IMR-90 (cell line): ENCODE results near the gene RPS16. TPM values are rescaled to one million over a fixed set of nuclear protein-coding genes. Genes with fewer than 3 reads are reported as not detected.
A peak's percentile ranks its signal among the peaks of the same experiment; 100 is the strongest.

Experiments
- ATAC-seq: fragments of 200-7000 bp; cut with Tn5 transposase; 2 replicates; pipeline ENCODE4 v1.9.1; 2020; ENCODE audit warnings: low read depth, mild to moderate bottlenecking, moderate library complexity
- BruUV-seq: library from RNA; stranded (reverse); fragments of 400-500 nt; replicated peaks from 2 replicates; lab custom pipeline; 2021; lab: Mats Ljungman, UMichigan
- CTCF ChIA-PET: fragments of 300-600 bp; formaldehyde crosslinking; extraction: SDS; loops from one replicate; lab custom pipeline; 2021; ENCODE audit warnings: antibody characterized with exemption; lab: Yijun Ruan, JAX
- POLR2A ChIA-PET: fragments of 300-600 bp; sonication (Branson Sonifier 250); formaldehyde crosslinking; loops from one replicate; lab custom pipeline; 2022; ENCODE audit warnings: antibody characterized with exemption; ENCODE audit not compliant: unreplicated experiment; lab: Charles Lee
- DNase-seq: peaks from one replicate; pipeline ENCODE4 v3.0.0; 2013
- H2AFZ ChIP-seq: replicated peaks from 2 replicates; pipeline ENCODE3; 2013; ENCODE audit warnings: low read length, mild to moderate bottlenecking; ENCODE audit not compliant: poor library complexity
- H2AK5ac ChIP-seq: 2 replicates; pipeline ENCODE4 v1.6.1; 2013; ENCODE audit warnings: low read depth, low read length, inconsistent platforms
- H2AK9ac ChIP-seq: replicated peaks from 2 replicates; pipeline ENCODE3; 2013; ENCODE audit warnings: mild to moderate bottlenecking, low read depth, low read length, moderate library complexity; ENCODE audit not compliant: poor library complexity
- H2BK120ac ChIP-seq: 2 replicates; pipeline ENCODE4 v1.6.1; 2013; ENCODE audit warnings: low read depth, low read length, inconsistent platforms
- H2BK15ac ChIP-seq: 3 replicates; pipeline ENCODE4 v1.6.1; 2013; ENCODE audit warnings: low read depth, low read length, inconsistent platforms
- H2BK20ac ChIP-seq: 2 replicates; pipeline ENCODE4 v1.6.1; 2013; ENCODE audit warnings: low read depth, mild to moderate bottlenecking, inconsistent platforms, low read length, moderate library complexity
- H2BK5ac ChIP-seq: 2 replicates; pipeline ENCODE4 v1.6.1; 2013; ENCODE audit warnings: mild to moderate bottlenecking, low read depth, low read length, inconsistent platforms; ENCODE audit not compliant: poor library complexity, severe bottlenecking
- H3K14ac ChIP-seq: replicated peaks from 2 replicates; pipeline ENCODE4 v1.6.1; 2013; ENCODE audit warnings: low read depth, low read length, inconsistent platforms
- H3K18ac ChIP-seq: 2 replicates; pipeline ENCODE4 v1.6.1; 2013; ENCODE audit warnings: low read depth, low read length, control low read depth
- H3K23ac ChIP-seq: 2 replicates; pipeline ENCODE4 v1.6.1; 2013; ENCODE audit warnings: low read depth, low read length, inconsistent platforms
- H3K27ac ChIP-seq: 2 replicates; pipeline ENCODE4 v1.5.1; 2013; ENCODE audit warnings: mild to moderate bottlenecking, control low read depth, low read length; ENCODE audit not compliant: insufficient read depth
- H3K27me3 ChIP-seq: 2 replicates; pipeline ENCODE4 v1.6.1; 2013; ENCODE audit warnings: low read length; ENCODE audit not compliant: control insufficient read depth, insufficient read depth
- H3K36me3 ChIP-seq: 2 replicates; pipeline ENCODE4 v1.6.1; 2013; ENCODE audit warnings: low read length, mixed read lengths; ENCODE audit not compliant: control insufficient read depth, insufficient read depth
- H3K4ac ChIP-seq: 2 replicates; pipeline ENCODE4 v1.6.1; 2013; ENCODE audit warnings: low read depth, low read length, inconsistent platforms
- H3K4me1 ChIP-seq: 2 replicates; pipeline ENCODE4 v1.6.1; 2013; ENCODE audit warnings: low read length, mixed read lengths; ENCODE audit not compliant: control insufficient read depth, insufficient read depth
- H3K4me2 ChIP-seq: 2 replicates; pipeline ENCODE4 v1.6.1; 2013; ENCODE audit warnings: low read depth, mild to moderate bottlenecking, control low read depth, low read length, moderate library complexity
- H3K4me3 ChIP-seq: 2 replicates; pipeline ENCODE4 v1.5.1; 2013; ENCODE audit warnings: low read depth, mild to moderate bottlenecking, control low read depth, low read length, moderate library complexity; ENCODE audit not compliant: insufficient read depth
- H3K56ac ChIP-seq: 2 replicates; pipeline ENCODE4 v1.6.1; 2013; ENCODE audit warnings: low read length, inconsistent platforms; ENCODE audit not compliant: insufficient read depth; ENCODE audit errors: extremely low read depth
- H3K79me1 ChIP-seq, 2 experiments: 2 replicates each; pipeline ENCODE4 v1.6.1; 2013; ENCODE audit warnings: low read length in 2 of 2, inconsistent platforms in 1 of 2, low read depth in 1 of 2
- H3K9ac ChIP-seq: 2 replicates; pipeline ENCODE4 v1.6.1; 2013; ENCODE audit warnings: low read depth, low read length, control low read depth
- H3K9me1 ChIP-seq: 2 replicates; pipeline ENCODE4 v1.6.1; 2013; ENCODE audit warnings: low read length, inconsistent platforms; ENCODE audit not compliant: insufficient read depth
- H3K9me3 ChIP-seq: 2 replicates; pipeline ENCODE4 v1.6.1; 2013; ENCODE audit warnings: low read length; ENCODE audit not compliant: control insufficient read depth, insufficient read depth
- H4K20me1 ChIP-seq: 2 replicates; pipeline ENCODE4 v1.6.1; 2013; ENCODE audit warnings: low read length, inconsistent platforms; ENCODE audit not compliant: insufficient read depth
- H4K5ac ChIP-seq: 2 replicates; pipeline ENCODE4 v1.6.1; 2013; ENCODE audit warnings: mild to moderate bottlenecking, low read depth, low read length, control low read depth
- H4K8ac ChIP-seq, 2 experiments: 2 replicates each; pipeline ENCODE4 v1.6.1; 2013; ENCODE audit warnings: low read depth in 2 of 2, low read length in 2 of 2, control low read depth in 1 of 2, inconsistent platforms in 1 of 2
- H4K91ac ChIP-seq: 2 replicates; pipeline ENCODE4 v1.6.1; 2013; ENCODE audit warnings: low read depth, low read length, inconsistent platforms; ENCODE audit not compliant: insufficient read depth
- CEBPB ChIP-seq: IDR thresholded peaks from 2 replicates; pipeline ENCODE4 v1.6.1; 2012; ENCODE audit warnings: low read depth, low read length, improper control_type of control experiment
- CHD1 ChIP-seq: IDR thresholded peaks from 2 replicates; pipeline ENCODE4 v1.6.1; 2012; ENCODE audit warnings: low read depth, low read length, improper control_type of control experiment
- CTCF ChIP-seq: conservative IDR thresholded peaks from 2 replicates; pipeline ENCODE4 v1.5.1; 2012; ENCODE audit warnings: mild to moderate bottlenecking, low read depth, low read length, improper control_type of control experiment
- ELK1 ChIP-seq: fragments of 150-350 bp; IDR thresholded peaks from 2 replicates; pipeline ENCODE4 v1.6.1; 2016; ENCODE audit warnings: low read depth, mild to moderate bottlenecking, low read length, moderate library complexity, borderline replicate concordance
- FOS ChIP-seq: fragments of 150-350 bp; IDR thresholded peaks from 2 replicates; pipeline ENCODE4 v1.6.1; 2016; ENCODE audit warnings: low read depth, low read length
- MAFK ChIP-seq: IDR thresholded peaks from 2 replicates; pipeline ENCODE4 v1.6.1; 2012; ENCODE audit warnings: low read depth, low read length, improper control_type of control experiment
- MAZ ChIP-seq: IDR thresholded peaks from 2 replicates; pipeline ENCODE4 v1.6.1; 2012; ENCODE audit warnings: low read depth, mild to moderate bottlenecking, low read length, improper control_type of control experiment, moderate library complexity, borderline replicate concordance
- MXI1 ChIP-seq: IDR thresholded peaks from 2 replicates; pipeline ENCODE4 v1.6.1; 2012; ENCODE audit warnings: low read depth, mild to moderate bottlenecking, low read length, moderate library complexity, borderline replicate concordance
- NFE2L2 ChIP-seq: fragments of 150-350 bp; IDR thresholded peaks from 2 replicates; pipeline ENCODE4 v1.6.1; 2016; ENCODE audit warnings: low read depth, mild to moderate bottlenecking, low read length
- POLR2A ChIP-seq: IDR thresholded peaks from 2 replicates; pipeline ENCODE4 v1.6.1; 2012; ENCODE audit warnings: mild to moderate bottlenecking, low read depth, low read length
- RAD21 ChIP-seq: IDR thresholded peaks from 2 replicates; pipeline ENCODE4 v1.6.1; 2012; ENCODE audit warnings: low read length, improper control_type of control experiment
- RFX5 ChIP-seq: IDR thresholded peaks from 2 replicates; pipeline ENCODE4 v1.8.0; 2012; ENCODE audit warnings: low read depth, mild to moderate bottlenecking, low read length, moderate library complexity
- SMC3 ChIP-seq: fragments of 150-350 bp; IDR thresholded peaks from 2 replicates; pipeline ENCODE4 v1.6.1; 2016; ENCODE audit warnings: low read depth, mild to moderate bottlenecking, antibody characterized with exemption, low read length, moderate library complexity
- USF2 ChIP-seq: fragments of 150-350 bp; IDR thresholded peaks from 2 replicates; pipeline ENCODE4 v1.6.1; 2017; ENCODE audit warnings: mild to moderate bottlenecking, antibody characterized with exemption, low read length, low read depth
- WGBS, 2 experiments: methylation state at CpG; one replicate each; pipeline versions ENCODE4 v1.1.5 to v1.1.7; 2013; ENCODE audit warnings: missing lambda C conversion rate in 2 of 2; ENCODE audit not compliant: insufficient read length in 1 of 2; ENCODE audit errors: extremely low coverage in 2 of 2; 5-methylcytosine and 5-hydroxymethylcytosine counted together
- dilution Hi-C: fragments of 300-500 bp; cut with HindIII; formaldehyde crosslinking; loops from one replicate; pipeline ENCODE4 v1.14.3; 2018; ENCODE audit warnings: low sequenced_read_pairs; ENCODE audit not compliant: unreplicated experiment
- in situ Hi-C: fragments of 300-500 bp; cut with MboI; formaldehyde crosslinking; loops from 3 replicates; pipeline ENCODE4 v1.14.3; 2019; ENCODE audit warnings: low sequenced_read_pairs, inconsistent platforms, mixed read lengths
- intact Hi-C: fragments of 100-400 bp; cut with micrococcal nuclease; formaldehyde crosslinking; loops from 2 replicates; pipeline ENCODE4 v1.10.0; 2022
- polyA plus RNA-seq, 3 experiments: library from polyadenylated mRNA; depleted of rRNA; stranded (reverse); fragments of >200 nt; gene quantifications; 2 replicates each; pipeline ENCODE4 v1.2.3, GENCODE V29; 2012; ENCODE audit warnings: low replicate concordance in 1 of 3
- total RNA-seq: library from RNA; depleted of rRNA; stranded (reverse); fragments of >200 nt; gene quantifications from 2 replicates; pipeline ENCODE4 v1.2.3, GENCODE V29; 2012

The RPS16 gene
- total and polyA plus RNA-seq, 2 of the 4 experiments (the other 2 are of a cell fraction) = 320 to 3,500 TPM

- Histone ChIP-seq H3K4me1 (peaks cover 31% of the 10 kb centered on the region), H3K4me3 (peak within 1 kb of the TSS; percentile 68), H3K4me2 (peak within 1 kb of the TSS; percentile 93), H3K9me3 (no peaks in the 10 kb centered on the region), H3K18ac (peak within 1 kb of the TSS; percentile 94), H4K5ac (peak within 1 kb of the TSS; percentile 86), H3K9me1 (peaks cover 6% of the 10 kb centered on the region), H4K8ac (peak within 1 kb of the TSS; percentile 59 to 64; a peak in 3 of 4 replicates), H3K14ac (peak within 1 kb of the TSS; percentile 98), H4K20me1 (peaks cover 31% of the 10 kb centered on the region), H2AK5ac (peak within 1 kb of the TSS; percentile 91), H2BK5ac (peak within 1 kb of the TSS; percentile 91), H3K4ac (peak within 1 kb of the TSS; percentile 95), H3K23ac (peak within 1 kb of the TSS; percentile 94), H3K27me3 (no peaks in the 10 kb centered on the region), H2AK9ac (peak within 1 kb of the TSS; percentile 98), H3K9ac (peak within 1 kb of the TSS; percentile 93), H3K27ac (peak within 1 kb of the TSS; percentile 92), H2BK120ac (peak within 1 kb of the TSS; percentile 90), H3K79me1 (peaks cover 0 to 37% of the 10 kb centered on the region in 2 experiments; a peak in 2 of 4 replicates), H4K91ac (peak within 1 kb of the TSS; percentile 91), H2BK15ac (peak within 1 kb of the TSS; percentile 82; the same call in 2 of the 3 replicates), H3K36me3 (peaks cover 15% of the 10 kb centered on the region), H3K56ac (peak within 1 kb of the TSS; percentile 47), H2AFZ (peak within 1 kb of the TSS; percentile 84), H2BK20ac (peak within 1 kb of the TSS; percentile 64; the same call in 1 of the 2 replicates)
- 4% methylated on average over 10 of the region's 56 CpGs; no CpG with 5 or more reads in 1 of the 2 experiments for WGBS, 2 experiments
- BruUV-seq = TSS peak; percentile 71
- peak; percentile 19 for ATAC-seq
- dilution Hi-C loops (no loop called here), intact Hi-C loops (no loop called here), in situ Hi-C loops (no loop called here)
- ChIA-PET CTCF (no interaction called here), POLR2A (interaction anchor here (0.6 to 1.9 kb wide), 4 partner anchors 9 to 29 kb away, joined by 3 to 14 read pairs (median 4); partner anchors contain the start of genes MED29, PAF1 and RPS16)
- peak; percentile 83 for DNase-seq
- TF ChIP-seq SMC3 = no peak
- TF ChIP-seq USF2 = peak; percentile 63
- no peak for TF ChIP-seq ELK1
- peak; percentile 99 for TF ChIP-seq CHD1
- TF ChIP-seq FOS = no peak
- TF ChIP-seq MXI1 = no peak; the same call in 1 of the 2 replicates
- peak; percentile 75 for TF ChIP-seq MAZ
- no peak for TF ChIP-seq CTCF
- no peak for TF ChIP-seq MAFK
- peak; percentile 25; the same call in 1 of the 2 replicates for TF ChIP-seq NFE2L2
- TF ChIP-seq RAD21 = no peak
- no peak for TF ChIP-seq CEBPB
- TF ChIP-seq RFX5 = no peak
- TF ChIP-seq POLR2A = peak; percentile 98
Measured at GRCh38 chr19:39406656-39407409, 28.9 kb downstream of the RPS16 start, which contains the start of gene ZFP36. ZFP36 (plus strand) TSS chr19:39406847; CDS start chr19:39406905, 58 bp downstream.
